OCI-LY7 (cell line): ENCODE measurements around the gene PRKCA.

Source experiments
- CTCF ChIP-seq: fragments of 200-600 bp; sonication (generic); conservative IDR thresholded peaks from 2 replicates; pipeline ENCODE4 v1.5.1; 2014; ENCODE audit warnings: mild to moderate bottlenecking, antibody characterized with exemption, low read length, moderate library complexity, mixed read lengths
- EZH2phosphoT487 ChIP-seq: fragments of 200-600 bp; sonication (generic); IDR thresholded peaks from 2 replicates; pipeline ENCODE4 v1.6.1; 2018; ENCODE audit warnings: low read depth, borderline replicate concordance, mild to moderate bottlenecking, mixed run types, antibody characterized with exemption, low read length, moderate library complexity, mixed read lengths

GRCh38 chr17:66791347-66791746 is 488.9 kb downstream of the PRKCA start:
- no peak for TF ChIP-seq CTCF
- TF ChIP-seq EZH2phosphoT487 = no peak
